ENCODE results near the gene AMY1C. TPM values are rescaled to one million over a fixed set of nuclear protein-coding genes. Genes with fewer than 3 reads are reported as not detected.

Gene AMY1C
- total RNA-seq, result not detected in 2 replicates

GRCh38 chr1:103749598-103749997 is at the start of gene AMY1C:
Gene AMY1C (plus strand): TSS chr1:103749898. CDS start chr1:103750470, 572 bp downstream.

Other genes starting within 250 kb of the AMY1C start
- gene RNPC3, start 224.2 kb upstream of the AMY1C start, total RNA-seq, result 3.2 and 3.6 TPM in 2 replicates
- 0.30 and 0.65 TPM in 2 replicates for gene AMY2B, start 178.3 kb upstream of the AMY1C start, total RNA-seq
- not detected in 2 replicates for gene AMY2A, start 132.5 kb upstream of the AMY1C start, total RNA-seq
- not detected in 2 replicates for gene AMY1A, start 94.1 kb upstream of the AMY1C start, total RNA-seq
- gene AMY1B, start 53.7 kb upstream of the AMY1C start, total RNA-seq, result not detected in 2 replicates